GM18868 (cell line): ENCODE data around the gene TNNT2.
A peak's percentile ranks its signal among the peaks of the same experiment; 100 is the strongest.

ENCODE experiments used
- ATAC-seq: cut with Tn5 transposase; IDR thresholded peaks from one replicate; pipeline ENCODE4 v1.9.1; 2021; ENCODE audit warnings: mild to moderate bottlenecking, moderate library complexity; ENCODE audit not compliant: unreplicated experiment

Gene TNNT2

GRCh38 chr1:201377611-201378092 is at the start of gene TNNT2:
TSS of gene TNNT2 (minus strand) at chr1:201377680. CDS start at chr1:201373254, 4,426 bp downstream.
- no peak for ATAC-seq

DNA sequence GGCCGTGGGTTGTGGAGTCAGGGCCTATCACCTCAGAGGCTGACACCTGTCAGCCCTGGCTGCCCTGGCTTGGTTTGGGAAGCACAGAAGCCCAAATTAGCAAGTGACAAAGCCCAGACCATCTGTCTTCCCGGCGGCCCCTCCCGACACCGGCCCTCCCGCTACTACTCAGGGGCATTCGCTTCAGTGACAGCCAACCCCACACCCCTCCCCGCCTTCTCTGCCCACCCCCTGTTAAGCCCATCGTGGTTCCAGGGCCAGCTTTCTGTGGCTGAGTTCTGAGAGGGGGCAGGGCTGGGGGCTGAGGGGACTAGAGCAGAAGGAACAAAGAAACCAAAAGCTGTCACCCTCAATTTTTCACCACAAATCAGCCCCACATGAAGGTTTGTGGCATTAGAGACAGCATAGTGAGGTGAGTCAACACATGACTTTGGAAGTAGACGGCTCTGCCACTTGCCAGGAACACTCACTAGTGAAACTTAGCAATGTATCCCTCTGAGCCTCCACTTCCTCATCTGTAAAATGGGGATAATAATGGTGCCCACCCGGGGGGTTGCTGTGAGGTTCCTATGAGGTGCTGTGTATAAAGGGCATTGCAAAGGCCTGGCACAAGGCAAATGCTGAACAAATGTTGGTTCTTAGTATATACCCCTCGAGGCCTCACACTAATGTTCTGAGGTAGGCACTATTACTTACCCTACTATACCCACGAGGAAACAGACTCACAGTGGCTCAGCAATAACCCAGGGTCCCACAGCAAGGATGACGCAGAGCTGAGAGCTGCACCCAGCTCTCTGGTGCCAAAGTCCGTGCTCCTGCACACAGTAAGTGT is 49.2 kb upstream of the TNNT2 start:
- no peak for ATAC-seq

DNA sequence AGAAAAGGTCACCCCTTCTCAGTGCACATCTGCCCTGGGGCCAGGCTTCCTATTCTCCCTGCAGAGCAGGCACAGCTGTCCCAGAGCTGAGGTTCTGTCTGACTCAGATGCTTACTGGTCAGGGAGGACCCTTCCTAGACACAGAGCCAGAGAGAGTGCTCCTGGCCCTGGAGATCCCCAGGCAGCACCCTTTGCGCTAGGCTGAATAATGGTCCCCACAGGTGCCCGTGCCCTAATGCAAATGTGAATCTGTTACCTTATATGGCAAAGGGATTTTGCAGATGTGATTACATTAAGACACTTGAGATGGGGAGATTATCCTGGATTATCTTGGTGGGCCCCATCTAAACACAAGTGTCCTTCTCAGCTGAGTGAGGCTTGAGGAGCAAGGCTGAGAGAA is 46.7 kb upstream of the TNNT2 start:
- no peak for ATAC-seq

GRCh38 chr1:201423655-201424054 is 46.2 kb upstream of the TNNT2 start:
- ATAC-seq: no peak

DNA sequence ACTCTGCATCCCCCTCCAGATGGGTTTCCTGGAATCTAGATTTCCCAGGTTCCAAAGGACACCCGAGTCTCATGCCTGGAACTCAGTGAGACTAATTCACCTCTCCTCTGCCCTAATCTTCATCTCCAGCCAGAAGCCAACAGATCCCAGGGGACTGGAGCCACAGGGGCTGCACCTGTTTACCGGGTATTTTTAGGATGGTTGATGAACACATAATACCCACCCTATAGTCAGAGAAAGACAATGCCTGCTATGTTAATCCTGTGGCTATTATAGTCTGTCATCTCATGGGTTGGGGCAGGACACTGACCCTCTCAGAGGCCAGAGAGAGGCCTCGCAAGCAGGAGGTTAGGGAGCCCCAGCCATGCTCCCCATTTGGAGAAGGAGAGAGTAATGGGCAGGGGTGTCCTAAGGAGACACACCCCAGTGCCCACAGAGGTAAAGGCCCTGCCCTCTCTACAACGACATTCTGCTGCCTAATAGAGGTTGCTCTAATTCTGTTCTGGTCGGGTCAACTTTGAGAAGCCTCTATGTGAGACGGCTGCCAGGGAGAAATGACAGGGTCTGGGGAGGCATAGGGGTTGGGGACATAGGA is 45.1 kb upstream of the TNNT2 start:
- no peak for ATAC-seq

DNA sequence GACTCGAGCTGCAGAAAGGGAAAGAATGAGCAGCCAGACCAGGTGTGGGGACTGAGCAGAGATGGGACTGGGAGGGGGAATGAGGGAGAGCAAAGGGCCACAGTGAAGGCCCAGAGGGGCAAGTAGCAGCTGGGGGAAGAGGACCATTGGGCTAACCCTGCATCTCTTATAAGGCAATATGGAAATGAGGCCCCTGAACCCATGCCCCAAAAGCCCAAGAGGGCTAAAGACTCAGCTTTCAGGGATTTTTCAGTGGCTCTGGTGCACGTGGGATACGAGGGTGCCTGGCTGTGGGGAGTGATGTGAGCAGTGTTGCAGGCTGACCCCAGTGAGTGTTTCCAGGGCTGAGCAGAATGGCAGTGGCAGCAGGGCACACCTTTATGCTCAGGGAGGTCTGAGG is 44.5 kb upstream of the TNNT2 start:
- no peak for ATAC-seq

DNA sequence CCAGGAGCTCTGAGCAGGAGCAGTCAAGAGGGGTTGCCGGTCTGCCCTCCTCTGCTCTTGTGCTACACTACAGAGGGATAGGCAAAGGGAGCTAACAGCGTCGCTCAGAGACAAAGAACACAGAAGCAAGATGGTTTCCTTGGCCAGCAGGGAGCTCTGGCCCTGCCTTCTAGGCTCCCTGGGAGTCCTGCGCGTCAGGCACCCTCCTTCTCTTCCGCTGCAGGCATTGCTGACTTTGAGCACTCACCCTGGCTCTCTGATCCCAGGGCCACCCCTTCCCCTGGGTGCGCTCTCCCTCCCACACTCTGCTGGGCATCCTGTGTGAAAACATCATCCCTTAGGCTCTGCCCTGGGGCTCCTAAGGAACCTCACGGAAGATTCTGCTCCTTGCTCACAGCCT is 43.6 kb upstream of the TNNT2 start:
- no peak for ATAC-seq

GRCh38 chr1:201420608-201421002 is 43.1 kb upstream of the TNNT2 start:
- ATAC-seq: no peak

DNA sequence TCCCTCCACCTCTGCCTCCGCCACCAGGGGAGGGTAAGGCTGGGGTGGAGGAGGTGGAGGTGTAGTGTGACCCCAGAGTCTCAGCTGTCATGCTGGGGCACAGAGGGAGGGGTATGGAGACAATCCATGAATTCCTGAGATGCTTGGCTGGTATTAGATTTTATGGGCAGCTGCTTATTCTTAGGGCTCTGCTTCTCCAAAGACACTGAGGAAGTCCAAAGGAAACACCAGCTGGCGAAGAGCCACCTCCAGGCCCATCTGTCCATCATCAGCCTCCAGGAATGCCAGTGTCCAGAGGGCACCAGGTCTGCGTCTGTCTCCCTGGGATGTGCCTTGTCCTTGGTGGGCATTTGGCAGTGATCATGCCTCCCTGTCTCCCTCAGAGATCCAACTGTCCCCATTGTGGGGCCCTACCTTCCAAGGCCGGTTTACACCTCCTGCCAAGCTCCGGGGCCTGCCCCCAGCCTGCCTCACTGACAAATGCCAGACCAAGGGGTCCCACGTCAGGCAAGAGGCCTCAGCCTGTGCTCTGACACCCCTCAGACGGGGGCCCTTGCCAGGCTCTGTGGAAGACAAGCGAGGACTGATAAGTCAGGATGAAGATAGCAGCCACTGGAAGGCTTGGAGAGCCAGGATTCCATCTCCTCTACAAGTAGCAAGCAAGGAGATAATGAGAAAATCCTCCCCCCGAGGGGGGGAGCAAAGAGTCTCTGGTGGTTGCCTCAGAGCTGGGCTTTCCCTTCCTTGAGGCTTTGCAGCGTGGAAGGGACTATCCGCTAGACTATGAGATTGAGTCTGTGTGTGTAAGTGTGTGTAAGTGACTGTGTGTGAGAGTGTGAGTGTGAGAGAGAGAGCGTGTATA is 42.5 kb upstream of the TNNT2 start:
- peak; percentile 56 for ATAC-seq

GRCh38 chr1:201419256-201419655 is 41.8 kb upstream of the TNNT2 start:
- no peak for ATAC-seq

- no peak for ATAC-seq
Observed at GRCh38 chr1:201418461-201418860, 41.0 kb upstream of the TNNT2 start.

DNA sequence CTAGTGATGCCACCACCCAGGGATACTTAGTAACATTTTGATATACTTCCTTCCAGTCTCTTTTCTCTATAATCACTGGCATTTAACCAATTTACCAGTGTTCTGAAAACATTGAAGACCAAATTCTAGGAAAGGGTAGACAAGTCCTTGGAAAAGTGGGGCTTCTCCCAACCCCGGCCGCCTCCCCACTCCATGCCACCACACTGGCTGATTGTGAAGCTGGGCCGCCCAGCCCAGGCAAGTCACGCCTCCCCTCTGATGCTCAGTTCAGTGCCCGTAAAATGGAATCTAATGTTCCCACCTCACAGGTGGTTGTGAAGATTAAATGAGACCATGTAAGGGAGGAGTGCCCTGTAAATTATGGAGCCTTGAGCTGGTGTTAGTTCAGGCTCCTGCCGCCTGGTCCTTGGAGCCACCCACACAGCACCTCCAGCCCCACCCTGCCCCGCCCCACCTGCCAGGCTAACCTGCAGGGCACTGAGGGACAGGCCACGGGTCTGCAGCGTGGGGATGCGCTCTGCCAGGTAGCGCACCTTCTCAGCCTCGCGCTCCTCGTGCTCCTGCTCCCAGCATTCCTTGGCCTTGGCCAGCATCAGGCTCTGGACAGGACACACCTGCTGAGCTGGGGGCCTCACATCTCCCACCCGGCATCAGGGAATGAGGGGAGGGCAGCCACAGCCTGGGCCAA is 36.7 kb upstream of the TNNT2 start:
- ATAC-seq: no peak

DNA sequence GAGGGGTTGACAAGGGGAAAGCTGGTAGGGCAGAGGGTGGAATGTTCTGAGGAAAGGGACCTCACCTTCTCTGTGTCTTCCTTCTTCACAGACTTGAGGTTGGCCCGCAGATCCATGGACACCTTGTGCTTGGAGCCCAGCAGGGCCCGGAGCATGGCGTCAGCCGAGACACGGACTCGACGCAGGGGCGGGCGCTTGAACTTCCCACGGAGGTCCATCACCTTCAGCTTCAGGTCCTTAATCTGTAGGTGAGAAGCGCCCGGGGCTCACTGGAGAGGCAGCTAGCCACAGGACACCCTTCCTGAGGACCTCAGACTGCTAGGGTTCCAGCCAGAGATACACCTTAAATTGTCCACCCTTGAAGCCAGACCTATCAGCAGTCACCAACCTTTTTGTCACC is 33.8 kb upstream of the TNNT2 start:
- no peak for ATAC-seq

GRCh38 chr1:201409440-201409839 is 32.0 kb upstream of the TNNT2 start:
- no peak for ATAC-seq

DNA sequence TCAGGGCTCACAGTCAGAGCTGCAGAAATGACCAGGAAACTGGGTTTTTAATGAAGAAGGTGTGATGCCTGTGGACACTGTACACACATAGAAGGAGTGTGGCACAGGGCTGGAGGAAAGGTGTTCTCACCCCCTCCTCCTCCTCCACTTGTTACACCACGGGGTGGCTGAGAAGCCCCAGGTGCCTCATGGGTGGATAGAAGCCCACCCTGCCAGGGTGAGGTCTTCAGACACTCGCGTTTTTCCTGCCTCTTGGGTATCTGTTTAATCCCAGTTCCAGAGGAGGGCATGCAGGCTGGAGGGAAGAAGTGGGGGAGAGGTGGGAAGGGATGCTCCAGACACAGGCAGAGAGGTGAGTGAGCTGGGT is 31.3 kb upstream of the TNNT2 start:
- ATAC-seq: no peak

DNA sequence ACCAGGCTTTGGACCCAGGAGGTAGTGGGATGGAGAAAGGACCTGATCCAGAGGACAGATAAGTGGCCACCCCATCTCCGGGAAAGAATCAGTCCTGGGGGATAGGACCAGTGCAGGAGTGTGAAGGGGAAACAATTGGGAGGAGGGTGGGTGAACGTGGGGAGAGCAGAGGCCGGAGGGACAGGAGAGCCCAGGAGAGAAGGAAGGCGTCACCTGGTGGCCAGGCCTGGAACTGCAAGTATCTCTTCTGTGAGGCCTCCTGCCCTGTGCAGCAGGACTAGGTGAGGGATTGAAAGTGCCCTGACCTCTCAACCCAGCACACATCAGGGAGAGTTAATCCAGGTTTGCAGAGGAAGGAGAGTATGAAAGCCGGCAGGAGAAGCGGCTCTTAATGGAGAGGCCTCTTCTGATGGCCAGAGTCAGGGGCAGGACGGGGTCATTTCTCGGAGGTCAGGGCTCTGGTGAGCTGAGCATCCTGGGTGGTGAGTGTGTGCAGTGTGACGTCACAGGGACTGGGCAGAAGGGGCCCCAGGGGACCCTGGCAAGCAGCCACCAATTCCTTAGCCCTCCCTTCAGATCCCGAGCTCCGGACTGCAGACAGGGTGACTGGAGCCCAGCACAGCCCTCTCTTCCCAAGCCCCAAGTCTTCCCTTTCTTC is 30.8 kb upstream of the TNNT2 start:
- ATAC-seq: peak; percentile 42

- ATAC-seq: no peak
Observed at GRCh38 chr1:201406831-201407406, 29.4 kb upstream of the TNNT2 start.

GRCh38 chr1:201405484-201405831 is 28.0 kb upstream of the TNNT2 start:
- no peak for ATAC-seq

DNA sequence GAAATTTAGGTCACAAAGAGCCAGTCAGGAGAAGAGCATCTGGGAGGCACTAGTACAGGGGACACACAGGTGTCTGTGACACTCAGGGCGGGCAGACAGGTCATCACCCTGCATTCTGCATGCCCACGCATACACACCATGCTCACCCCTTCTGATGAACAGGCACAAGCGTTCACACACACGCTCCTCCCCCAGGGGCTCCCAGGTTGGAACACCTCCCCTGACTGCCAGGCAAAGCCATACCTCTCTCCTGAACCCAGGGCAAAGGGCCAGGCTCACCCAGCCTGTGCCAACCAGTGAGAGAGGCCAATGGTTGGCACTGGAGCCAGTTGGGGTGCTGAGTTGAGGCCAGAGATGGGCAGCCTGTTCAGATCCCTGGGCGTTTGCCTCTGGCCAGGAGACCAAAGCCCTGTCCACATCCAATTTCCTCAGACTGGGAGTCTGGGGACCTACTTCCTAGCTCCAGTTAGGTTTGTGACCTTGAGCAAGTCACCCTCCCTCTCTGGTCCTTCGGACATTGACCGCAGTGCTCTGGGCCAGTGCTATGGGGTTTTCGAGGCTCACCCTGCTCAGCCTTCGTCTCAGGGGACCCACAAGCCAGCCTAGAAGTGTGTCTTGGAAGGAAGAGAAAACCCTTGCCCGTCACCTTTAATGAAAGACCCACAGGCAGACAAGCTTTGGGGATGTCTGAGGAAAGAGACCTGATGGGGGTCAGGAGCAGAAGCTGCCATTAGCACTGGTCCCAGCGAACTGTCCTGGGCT is 27.4 kb upstream of the TNNT2 start:
- no peak for ATAC-seq
